Measurements from ENCODE around the gene DNMT3L.
"Not testable (repeated sequence)": the region's sequence is repeated elsewhere in the genome, so short reads cannot be mapped to it uniquely, and the experiment has no call there.

Gene DNMT3L

GRCh38 chr21:44241281-44241680, 20.4 kb downstream of the DNMT3L start:
- not testable (repeated sequence) for DNase-seq

- DNase-seq = not testable (repeated sequence)
Observed at GRCh38 chr21:44240842-44241241, 20.9 kb downstream of the DNMT3L start, which contains the start of gene ICOSLG. TSS of gene ICOSLG (minus strand) at chr21:44240943. CDS start at chr21:44240817, 126 bp downstream.

- DNase-seq = not testable (repeated sequence)
Observed at GRCh38 chr21:44240353-44240752, 21.3 kb downstream of the DNMT3L start.

- not testable (repeated sequence) for DNase-seq
Observed at GRCh38 chr21:44229561-44229960, 32.1 kb downstream of the DNMT3L start.

GRCh38 chr21:44228109-44228508, 33.6 kb downstream of the DNMT3L start:
- DNase-seq = not testable (repeated sequence)

GRCh38 chr21:44227614-44228013, 34.1 kb downstream of the DNMT3L start:
- DNase-seq = not testable (repeated sequence)

- DNase-seq = not testable (repeated sequence)
Observed at GRCh38 chr21:44225605-44226004, 36.1 kb downstream of the DNMT3L start.

GRCh38 chr21:44223334-44223733, 38.4 kb downstream of the DNMT3L start:
- DNase-seq = not testable (repeated sequence)

GRCh38 chr21:44220674-44221073, 41.0 kb downstream of the DNMT3L start:
- not testable (repeated sequence) for DNase-seq

GRCh38 chr21:44218461-44218860, 43.2 kb downstream of the DNMT3L start:
- not testable (repeated sequence) for DNase-seq

GRCh38 chr21:44211978-44212377, 49.7 kb downstream of the DNMT3L start:
- DNase-seq = not testable (repeated sequence)

GRCh38 chr21:44211574-44211973, 50.1 kb downstream of the DNMT3L start:
- not testable (repeated sequence) for DNase-seq

- DNase-seq = not testable (repeated sequence)
Observed at GRCh38 chr21:44207860-44208646, 53.6 kb downstream of the DNMT3L start.

- DNase-seq = not testable (repeated sequence)
Observed at GRCh38 chr21:44206698-44207676, 54.7 kb downstream of the DNMT3L start.

GRCh38 chr21:44206187-44206586, 55.5 kb downstream of the DNMT3L start:
- not testable (repeated sequence) for DNase-seq

- DNase-seq = not testable (repeated sequence)
Observed at GRCh38 chr21:44202590-44203299, 59.0 kb downstream of the DNMT3L start.

- DNase-seq = not testable (repeated sequence)
Observed at GRCh38 chr21:44199997-44200396, 61.7 kb downstream of the DNMT3L start.

- no peak for DNase-seq
Observed at GRCh38 chr21:44199448-44199847, 62.2 kb downstream of the DNMT3L start.

GRCh38 chr21:44197156-44197516, 64.6 kb downstream of the DNMT3L start:
- not testable (repeated sequence) for DNase-seq
